Activated effector memory CD4-positive, alpha-beta T cell treated with Interleukin-2 at 50 U/mL for 16 hours (primary cell): ENCODE measurements around the gene TPO.
"Not testable (repeated sequence)": the region's sequence is repeated elsewhere in the genome, so short reads cannot be mapped to it uniquely, and the experiment has no call there.

Source experiments
- DNase-seq: peaks from one replicate; pipeline ENCODE4 v3.0.0-alpha.2; 2020

TPO gene

GRCh38 chr2:1486670-1487069, 73.4 kb downstream of the TPO start:
- no peak for DNase-seq

GRCh38 chr2:1487758-1488157, 74.5 kb downstream of the TPO start:
- DNase-seq, result no peak

- no peak for DNase-seq
Measured at GRCh38 chr2:1488181-1488671, 75.0 kb downstream of the TPO start.

- no peak for DNase-seq
Measured at GRCh38 chr2:1488851-1489250, 75.6 kb downstream of the TPO start.

- no peak for DNase-seq
Measured at GRCh38 chr2:1489486-1489885, 76.2 kb downstream of the TPO start.

- not testable (repeated sequence) for DNase-seq
Measured at GRCh38 chr2:1490381-1490780, 77.1 kb downstream of the TPO start.

- no peak for DNase-seq
Measured at GRCh38 chr2:1491751-1492150, 78.5 kb downstream of the TPO start.

- DNase-seq, result not testable (repeated sequence)
Measured at GRCh38 chr2:1492231-1492630, 79.0 kb downstream of the TPO start.

- no peak for DNase-seq
Measured at GRCh38 chr2:1492711-1493430, 79.6 kb downstream of the TPO start.

- no peak for DNase-seq
Measured at GRCh38 chr2:1493431-1494126, 80.3 kb downstream of the TPO start.

GRCh38 chr2:1494257-1494656, 81.0 kb downstream of the TPO start:
- no peak for DNase-seq

GRCh38 chr2:1494906-1495305, 81.6 kb downstream of the TPO start:
- DNase-seq, result no peak

GRCh38 chr2:1495676-1496358, 82.6 kb downstream of the TPO start:
- DNase-seq, result no peak

- no peak for DNase-seq
Measured at GRCh38 chr2:1496359-1496821, 83.1 kb downstream of the TPO start.

GRCh38 chr2:1497122-1497611, 83.9 kb downstream of the TPO start:
- no peak for DNase-seq

GRCh38 chr2:1498176-1498575, 84.9 kb downstream of the TPO start:
- DNase-seq, result no peak

GRCh38 chr2:1499033-1499795, 86.0 kb downstream of the TPO start:
- no peak for DNase-seq

GRCh38 chr2:1501038-1501851, 88.0 kb downstream of the TPO start:
- DNase-seq, result no peak

- DNase-seq, result no peak
Measured at GRCh38 chr2:1501991-1502390, 88.7 kb downstream of the TPO start.

- no peak for DNase-seq
Measured at GRCh38 chr2:1502891-1503304, 89.6 kb downstream of the TPO start.

GRCh38 chr2:1503471-1504310, 90.4 kb downstream of the TPO start:
- no peak for DNase-seq
